Measurements from ENCODE around the gene CLNK. TPM values are rescaled to one million over a fixed set of nuclear protein-coding genes. Genes with fewer than 3 reads are reported as not detected.

Gene CLNK
- total and polyA plus RNA-seq, 2 experiments from 2014 or later: not detected

- H3K36me3 ChIP-seq (ENCODE audit: low read depth): no peaks in the 10 kb centered on the region
Observed at GRCh38 chr4:10667701-10668326, 16.8 kb downstream of the CLNK start.

GRCh38 chr4:10666616-10667015 lies 18.0 kb downstream of the CLNK start:
- in situ Hi-C loops (cut with MboI): no loop called here
- H3K79me2 ChIP-seq (ENCODE audit: insufficient read depth): no peaks in the 10 kb centered on the region

More at GRCh38 chr4:10667701-10668326, 16.8 kb downstream of the CLNK start:
- Histone ChIP-seq H3K4me1 (ENCODE audit: insufficient read depth) (no peaks in the 10 kb centered on the region), H3K9me3 (ENCODE audit: low read depth) (no peaks in the 10 kb centered on the region), H3K4me2 (ENCODE audit: unreplicated experiment) (no peak overlapping the region), H3K4me3 (no peak overlapping the region), H2AFZ (no peak overlapping the region), H3K79me2 (ENCODE audit: insufficient read depth) (no peaks in the 10 kb centered on the region), H3K9me2 (ENCODE audit: insufficient read depth) (no peaks in the 10 kb centered on the region), H3K27me3 (replicated peaks; ENCODE audit: insufficient read depth) (peaks cover 40% of the 10 kb centered on the region), H3F3A (ENCODE audit: insufficient read depth) (no peaks in the 10 kb centered on the region), H3K9ac (no peak overlapping the region), H3K27ac (no peak overlapping the region), H4K20me1 (ENCODE audit: insufficient read depth) (no peaks in the 10 kb centered on the region)
- in situ Hi-C loops (cut with MboI): no loop called here
- WGBS, 2 experiments (ENCODE audit: low coverage in 1 of 2, low lambda C conversion rate in 2 of 2, missing lambda C conversion rate in 2 of 2): 17 to 19% methylated on average over 10 of the region's 10 CpGs
- no peak for TF ChIP-seq EZH2phosphoT487 (IDR thresholded peaks at IDR 0.05; ENCODE audit: insufficient read depth, low read depth)
- no peak for TF ChIP-seq EZH2 (IDR thresholded peaks at IDR 0.05; ENCODE audit: insufficient read depth, poor library complexity, severe bottlenecking)
- DNase-seq: no peak

GRCh38 chr4:10664408-10664807 lies 20.2 kb downstream of the CLNK start:
- H3K4me2 ChIP-seq (ENCODE audit: unreplicated experiment): no peak overlapping the region
- H3K4me1 ChIP-seq (ENCODE audit: insufficient read depth): no peaks in the 10 kb centered on the region
- H3K27me3 ChIP-seq (replicated peaks; ENCODE audit: insufficient read depth): peaks cover 32% of the 10 kb centered on the region
- no peak overlapping the region for H3K9ac ChIP-seq
- H3K36me3 ChIP-seq (ENCODE audit: low read depth): no peaks in the 10 kb centered on the region
- H3K9me2 ChIP-seq (ENCODE audit: insufficient read depth): no peaks in the 10 kb centered on the region
- DNase-seq: peak; percentile 86
- no peaks in the 10 kb centered on the region for H3K9me3 ChIP-seq (ENCODE audit: low read depth)
- in situ Hi-C loops (cut with MboI): no loop called here
- no peaks in the 10 kb centered on the region for H3K79me2 ChIP-seq (ENCODE audit: insufficient read depth)
- no peaks in the 10 kb centered on the region for H4K20me1 ChIP-seq (ENCODE audit: insufficient read depth)
- H3F3A ChIP-seq (ENCODE audit: insufficient read depth): no peaks in the 10 kb centered on the region
- TF ChIP-seq EZH2phosphoT487 (IDR thresholded peaks at IDR 0.05; ENCODE audit: insufficient read depth, low read depth): no peak
- no peak overlapping the region for H3K4me3 ChIP-seq
- no peak overlapping the region for H3K27ac ChIP-seq
- H2AFZ ChIP-seq: no peak overlapping the region
- whole genome bisulfite sequencing, 2 experiments (ENCODE audit: low coverage in 1 of 2, low lambda C conversion rate in 2 of 2, missing lambda C conversion rate in 2 of 2): 13 to 17% methylated on average over 5 of the region's 5 CpGs

More at GRCh38 chr4:10666616-10667015, 18.0 kb downstream of the CLNK start:
- Histone ChIP-seq H3K36me3 (ENCODE audit: low read depth) (no peaks in the 10 kb centered on the region), H4K20me1 (ENCODE audit: insufficient read depth) (no peaks in the 10 kb centered on the region), H3K9me3 (ENCODE audit: low read depth) (no peaks in the 10 kb centered on the region), H3K4me3 (no peak overlapping the region), H3K27ac (no peak overlapping the region), H2AFZ (no peak overlapping the region), H3F3A (ENCODE audit: insufficient read depth) (no peaks in the 10 kb centered on the region), H3K4me1 (ENCODE audit: insufficient read depth) (no peaks in the 10 kb centered on the region), H3K4me2 (ENCODE audit: unreplicated experiment) (no peak overlapping the region), H3K9me2 (ENCODE audit: insufficient read depth) (no peaks in the 10 kb centered on the region), H3K27me3 (replicated peaks; ENCODE audit: insufficient read depth) (peaks cover 37% of the 10 kb centered on the region), H3K9ac (no peak overlapping the region)
- WGBS, 2 experiments (ENCODE audit: low coverage in 1 of 2, low lambda C conversion rate in 2 of 2, missing lambda C conversion rate in 2 of 2): 36 to 43% methylated on average over 6 of the region's 6 CpGs
- DNase-seq: no peak
- no peak for TF ChIP-seq EZH2phosphoT487 (IDR thresholded peaks at IDR 0.05; ENCODE audit: insufficient read depth, low read depth)
- no peak for TF ChIP-seq EZH2 (IDR thresholded peaks at IDR 0.05; ENCODE audit: insufficient read depth, poor library complexity, severe bottlenecking)

- 48 to 55% methylated on average over 5 of the region's 5 CpGs for WGBS, 2 experiments (ENCODE audit: low coverage in 1 of 2, low lambda C conversion rate in 2 of 2, missing lambda C conversion rate in 2 of 2)
- no peak overlapping the region for H3K4me3 ChIP-seq
- DNase-seq: no peak
Observed at GRCh38 chr4:10662937-10663336, 21.6 kb downstream of the CLNK start.

More at GRCh38 chr4:10662937-10663336, 21.6 kb downstream of the CLNK start:
- H3F3A ChIP-seq (ENCODE audit: insufficient read depth): no peaks in the 10 kb centered on the region
- H3K79me2 ChIP-seq (ENCODE audit: insufficient read depth): no peaks in the 10 kb centered on the region
- no peaks in the 10 kb centered on the region for H3K4me1 ChIP-seq (ENCODE audit: insufficient read depth)
- H3K9me2 ChIP-seq (ENCODE audit: insufficient read depth): no peaks in the 10 kb centered on the region
- no peak overlapping the region for H3K27ac ChIP-seq
- in situ Hi-C loops (cut with MboI): no loop called here
- H3K9me3 ChIP-seq (ENCODE audit: low read depth): no peaks in the 10 kb centered on the region
- no peak overlapping the region for H2AFZ ChIP-seq
- H3K9ac ChIP-seq: no peak overlapping the region
- H4K20me1 ChIP-seq (ENCODE audit: insufficient read depth): no peaks in the 10 kb centered on the region
- TF ChIP-seq EZH2 (IDR thresholded peaks at IDR 0.05; ENCODE audit: insufficient read depth, poor library complexity, severe bottlenecking): no peak
- TF ChIP-seq EZH2phosphoT487 (IDR thresholded peaks at IDR 0.05; ENCODE audit: insufficient read depth, low read depth): no peak
- H3K4me2 ChIP-seq (ENCODE audit: unreplicated experiment): no peak overlapping the region
- peaks cover 29% of the 10 kb centered on the region for H3K27me3 ChIP-seq (replicated peaks; ENCODE audit: insufficient read depth)
- H3K36me3 ChIP-seq (ENCODE audit: low read depth): no peaks in the 10 kb centered on the region

All from GM23248 (cell line).